Natural killer cell (primary cell): ENCODE results near the gene DDX3X. TPM values are rescaled to one million over a fixed set of nuclear protein-coding genes. Genes with fewer than 3 reads are reported as not detected.

ENCODE experiments used
- ATAC-seq, 3 donors: fragments of 150-1000 bp in 2 of 3; fragments of 200-7000 bp in 1 of 3; cut with Tn5 transposase; 1 replicate in 1 of 3; 2 replicates in 2 of 3; pipeline ENCODE4 v1.10.0; 2021; ENCODE audit warnings: mild to moderate bottlenecking in 2 of 3, moderate library complexity in 2 of 3
- DNase-seq, 2 donors: peaks; one replicate each; pipeline versions ENCODE4 v3.0.0 to v3.0.0-alpha.2; 2013 to 2021; ENCODE audit warnings: mixed read lengths in 1 of 2
- H3K27ac ChIP-seq: one replicate; pipeline ENCODE4 v1.5.1; 2013; ENCODE audit warnings: mild to moderate bottlenecking, low read length
- H3K27me3 ChIP-seq: one replicate; pipeline ENCODE4 v1.6.1; 2013; ENCODE audit warnings: low read length; ENCODE audit not compliant: control insufficient read depth, insufficient read depth
- H3K36me3 ChIP-seq: one replicate; pipeline ENCODE4 v1.6.1; 2013; ENCODE audit warnings: low read length; ENCODE audit not compliant: control insufficient read depth, insufficient read depth
- H3K4me1 ChIP-seq: one replicate; pipeline ENCODE4 v1.6.1; 2013; ENCODE audit warnings: low read length; ENCODE audit not compliant: control insufficient read depth, insufficient read depth
- H3K4me3 ChIP-seq: one replicate; pipeline ENCODE4 v1.5.1; 2013; ENCODE audit warnings: low read length
- H3K9me3 ChIP-seq: one replicate; pipeline ENCODE4 v1.6.1; 2013; ENCODE audit warnings: low read length; ENCODE audit not compliant: control insufficient read depth, insufficient read depth
- H3K27ac Mint-ChIP-seq, 2 donors: one replicate each; pipeline ENCODE4 v1.8.0; 2022; ENCODE audit warnings: mild to moderate bottlenecking in 2 of 2, mixed read lengths in 2 of 2, moderate library complexity in 1 of 2
- H3K27me3 Mint-ChIP-seq, 2 donors: one replicate each; pipeline ENCODE4 v1.8.0; 2022; ENCODE audit warnings: low read depth in 2 of 2, mixed read lengths in 2 of 2
- H3K36me3 Mint-ChIP-seq: one replicate; pipeline ENCODE4 v1.8.0; 2022; ENCODE audit warnings: mixed read lengths
- H3K4me1 Mint-ChIP-seq, 2 donors: one replicate each; pipeline ENCODE4 v1.8.0; 2022; ENCODE audit warnings: mixed read lengths in 2 of 2
- H3K4me3 Mint-ChIP-seq: one replicate; pipeline ENCODE4 v1.8.0; 2022; ENCODE audit warnings: mild to moderate bottlenecking, moderate library complexity, mixed read lengths
- H3K9me3 Mint-ChIP-seq, 2 donors: one replicate each; pipeline ENCODE4 v1.8.0; 2022; ENCODE audit warnings: mixed read lengths in 2 of 2
- CTCF ChIP-seq: fragments of 200-600 bp; IDR thresholded peaks from one replicate; pipeline ENCODE4 v1.8.0; 2022; ENCODE audit warnings: antibody characterized with exemption
- WGBS: methylation state at CpG from one replicate; pipeline ENCODE4 v1.1.7; 2013; ENCODE audit warnings: missing lambda C conversion rate; ENCODE audit not compliant: insufficient coverage; 5-methylcytosine and 5-hydroxymethylcytosine counted together
- intact Hi-C: fragments of 100-400 bp; cut with micrococcal nuclease; formaldehyde crosslinking; loops from one replicate; pipeline ENCODE4 v1.14.2; 2022
- total RNA-seq, 4 donors: library from RNA; stranded (reverse); fragments of 120-200 nt in 1 of 4; gene quantifications; one replicate each; pipeline versions ENCODE4 v1.2.3 to v1.2.4, GENCODE V29; 2013 to 2022

Gene DDX3X
- total RNA-seq, 3 donors from 2014 or later (not counting 1 experiment from before 2014, with no cell fraction given) = 695 to 1,297 (median 1,054) TPM

DNA sequence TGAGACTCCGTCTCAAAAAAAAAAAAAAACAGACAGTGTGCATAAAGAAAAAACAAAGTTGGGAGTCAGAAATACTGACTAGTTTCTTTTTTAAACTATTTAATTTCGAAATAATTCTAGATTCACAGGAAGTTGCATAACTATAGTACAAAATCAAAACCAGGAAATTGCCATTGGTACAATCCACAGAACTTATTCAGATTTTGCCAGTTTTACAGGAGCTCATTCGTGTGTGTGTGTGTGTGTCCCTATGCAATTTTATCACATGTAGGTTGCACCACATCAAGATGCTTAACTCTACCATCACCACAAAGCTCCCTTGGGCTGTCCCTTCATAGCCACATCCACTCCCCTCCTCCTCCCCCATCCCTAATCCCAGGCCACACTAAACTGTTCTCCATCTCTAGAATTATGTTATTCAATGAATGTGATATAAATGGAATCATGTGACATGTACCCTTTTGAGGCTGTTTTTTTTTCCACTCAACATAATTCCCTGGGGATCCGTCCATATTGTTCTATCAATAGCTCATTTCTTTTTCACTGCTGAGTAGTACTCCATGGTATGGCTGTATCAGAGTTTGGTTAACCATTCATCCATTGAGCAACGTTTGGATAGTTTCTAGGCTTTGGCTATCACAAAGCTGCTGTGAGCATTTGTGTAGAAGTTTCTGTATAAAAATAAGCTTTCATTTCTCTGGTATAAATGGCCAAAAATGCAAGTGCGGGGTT, 16.3 kb upstream of the DDX3X start:
- intact Hi-C loops = no loop called here
- no peaks in the 10 kb centered on the region for H3K4me1 ChIP-seq
- Mint-ChIP-seq H3K4me1 (no peaks in the 10 kb centered on the region), H3K27me3 (no peaks in the 10 kb centered on the region), H3K9me3 (no peaks in the 10 kb centered on the region), H3K4me3 (no peak overlapping the region), H3K27ac (no peak overlapping the region), H3K36me3 (no peaks in the 10 kb centered on the region)
- no peak for TF ChIP-seq CTCF
- WGBS = 100% methylated on average over 2 of the region's 6 CpGs
- no peak overlapping the region for H3K4me3 ChIP-seq
- H3K36me3 ChIP-seq = no peaks in the 10 kb centered on the region
- ATAC-seq (no peak), DNase-seq (no peak)
- H3K27me3 ChIP-seq = no peaks in the 10 kb centered on the region
- no peak overlapping the region for H3K27ac ChIP-seq
- H3K9me3 ChIP-seq = no peaks in the 10 kb centered on the region

GRCh38 chrX:41320393-41320792, 13.6 kb upstream of the DDX3X start:
- H3K27ac Mint-ChIP-seq = no peak overlapping the region
- Histone ChIP-seq H3K9me3 (no peaks in the 10 kb centered on the region), H3K4me3 (no peak overlapping the region), H3K27me3 (no peaks in the 10 kb centered on the region), H3K27ac (no peak overlapping the region), H3K4me1 (no peaks in the 10 kb centered on the region), H3K36me3 (no peaks in the 10 kb centered on the region)
- no peaks in the 10 kb centered on the region for H3K4me1 Mint-ChIP-seq
- H3K36me3 Mint-ChIP-seq = no peaks in the 10 kb centered on the region
- no peak for TF ChIP-seq CTCF
- 69% methylated on average over 4 of the region's 5 CpGs for WGBS
- DNase-seq (no peak), ATAC-seq (no peak)
- H3K4me3 Mint-ChIP-seq = no peak overlapping the region
- intact Hi-C loops = no loop called here
- H3K9me3 Mint-ChIP-seq = no peaks in the 10 kb centered on the region
- no peaks in the 10 kb centered on the region for H3K27me3 Mint-ChIP-seq

DNA sequence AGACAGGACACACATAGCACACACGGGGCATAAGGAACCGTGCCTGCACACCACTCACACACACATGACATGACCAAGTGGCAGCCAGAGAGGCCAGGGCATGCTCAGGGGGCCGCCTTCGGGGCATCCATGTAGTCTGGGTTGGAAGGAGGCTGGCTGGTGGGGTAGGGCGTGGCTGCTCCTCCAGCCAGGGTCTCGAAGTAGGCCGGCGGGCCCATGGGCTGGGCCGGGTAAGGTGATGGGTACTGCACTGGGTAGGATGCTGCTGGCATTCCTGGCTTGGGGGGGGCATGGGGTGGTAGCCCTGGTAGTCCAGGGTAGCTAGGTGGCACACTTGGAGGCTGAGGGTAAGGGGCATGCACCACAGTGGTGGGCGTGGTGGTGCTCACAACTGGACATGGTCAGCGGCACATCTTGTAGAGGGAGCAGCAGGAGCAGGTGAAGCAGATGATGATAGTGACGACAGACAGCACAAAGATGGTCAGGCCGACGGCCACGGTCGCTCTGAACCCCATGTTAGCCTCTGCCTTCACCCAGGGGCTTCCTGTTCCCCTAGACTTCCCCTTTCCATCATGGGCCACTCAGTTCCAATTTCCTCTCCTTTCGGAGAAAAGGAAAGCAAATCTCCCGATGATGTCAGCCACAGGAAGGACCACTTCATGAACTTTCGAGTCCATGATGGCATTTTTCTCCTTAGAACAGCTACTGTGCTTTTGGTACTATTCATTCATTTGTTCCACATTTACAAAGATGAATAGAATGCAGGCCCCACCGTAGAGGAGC, 10.9 kb upstream of the DDX3X start:
- Histone ChIP-seq H3K27ac (no peak overlapping the region), H3K9me3 (no peaks in the 10 kb centered on the region), H3K27me3 (no peaks in the 10 kb centered on the region), H3K4me3 (no peak overlapping the region), H3K4me1 (no peaks in the 10 kb centered on the region), H3K36me3 (no peaks in the 10 kb centered on the region)
- DNase-seq (no peak), ATAC-seq (no peak)
- TF ChIP-seq CTCF = no peak
- Mint-ChIP-seq H3K4me1 (no peaks in the 10 kb centered on the region), H3K27me3 (no peaks in the 10 kb centered on the region), H3K4me3 (no peak overlapping the region), H3K36me3 (no peaks in the 10 kb centered on the region), H3K27ac (no peak overlapping the region), H3K9me3 (no peaks in the 10 kb centered on the region)
- WGBS = 73% methylated on average over 19 of the region's 20 CpGs
- intact Hi-C loops = no loop called here
